Measurements from ENCODE around the gene KCNH3. TPM values are rescaled to one million over a fixed set of nuclear protein-coding genes. Genes with fewer than 3 reads are reported as not detected.
"Not testable (repeated sequence)": the region's sequence is repeated elsewhere in the genome, so short reads cannot be mapped to it uniquely, and the experiment has no call there.

The KCNH3 gene
- total RNA-seq, 1 donor from 2014 or later: 0.97 TPM

DNA sequence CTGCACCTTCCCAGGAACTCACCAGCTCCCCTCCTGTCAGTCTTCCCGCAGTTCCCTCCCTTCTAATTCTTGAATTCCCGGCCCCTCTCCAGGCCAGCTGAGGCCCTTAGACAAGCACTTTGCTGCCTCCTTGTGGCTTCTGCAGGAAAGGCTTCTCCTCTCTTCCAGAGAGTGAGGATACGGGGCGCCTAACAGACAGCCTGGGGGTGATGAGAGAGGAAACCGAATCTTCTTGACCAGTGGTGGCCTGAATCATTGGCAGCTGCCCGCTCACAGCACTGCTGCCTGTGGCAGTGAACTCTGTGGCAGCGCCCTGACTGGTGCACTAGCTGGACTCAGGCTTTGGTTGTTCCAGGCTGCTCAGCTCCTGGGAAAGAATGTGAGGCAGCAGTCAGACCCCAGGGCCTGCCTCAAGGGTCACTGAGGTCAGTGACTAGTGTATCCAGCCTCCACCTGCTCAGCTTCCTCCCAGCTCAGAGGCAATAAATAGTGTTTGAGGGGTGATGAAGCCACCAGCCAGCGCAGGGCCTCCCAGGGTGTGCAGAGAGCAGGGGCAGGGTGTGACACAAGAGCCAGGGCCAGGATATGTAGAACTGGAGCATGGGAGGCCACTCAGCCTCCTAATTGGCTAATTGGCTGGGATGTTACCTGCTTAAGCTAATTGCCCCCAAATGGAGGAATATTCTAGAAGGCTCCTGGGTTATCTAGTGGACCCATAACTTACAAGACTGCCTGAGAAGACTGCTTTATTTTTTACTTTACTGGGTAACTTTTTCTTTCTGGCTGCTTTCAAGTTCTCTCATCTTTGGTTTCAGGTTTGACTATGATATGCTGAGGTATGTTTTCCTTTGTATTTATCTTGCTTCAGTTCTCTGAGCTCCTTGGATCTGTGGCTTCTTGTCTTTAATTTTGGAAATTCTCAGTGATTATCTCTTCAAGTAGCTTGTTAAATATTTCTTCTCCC, 42.0 kb downstream of the KCNH3 start:
- intact Hi-C loops (cut with DNase I): loop anchor here (2.0 to 5.0 kb wide), 2 partner anchors 32 to 214 kb away; partner anchors contain the start of gene SPATS2

DNA sequence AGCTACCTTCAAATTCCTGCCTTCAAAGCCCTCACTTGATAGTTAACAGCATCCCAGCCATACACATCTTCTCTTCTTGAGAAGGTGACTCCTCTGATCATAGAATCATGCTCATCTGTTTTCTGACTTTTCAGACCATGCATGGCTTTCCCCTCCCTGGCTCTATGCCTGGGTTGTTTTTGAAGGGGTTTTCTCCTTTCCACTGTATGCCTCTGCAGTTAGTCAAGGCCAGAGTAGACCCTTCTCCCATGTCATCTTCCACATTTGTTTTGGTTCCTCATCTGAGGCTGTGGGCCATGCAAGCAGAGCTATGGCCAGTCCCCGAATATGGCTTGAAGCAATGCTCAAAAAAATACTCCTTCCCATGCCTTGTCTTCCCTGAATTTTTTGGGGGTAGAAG, 43.4 kb downstream of the KCNH3 start:
- intact Hi-C loops (cut with DNase I): loop anchor here (2.0 to 5.0 kb wide), 2 partner anchors 41 to 215 kb away; partner anchors contain the start of genes PRPF40B and SPATS2
- DNase-seq (ENCODE audit: low spot score): no peak

More for the DNA sequence above, 42.0 kb downstream of the KCNH3 start:
- DNase-seq (ENCODE audit: low spot score): no peak

DNA sequence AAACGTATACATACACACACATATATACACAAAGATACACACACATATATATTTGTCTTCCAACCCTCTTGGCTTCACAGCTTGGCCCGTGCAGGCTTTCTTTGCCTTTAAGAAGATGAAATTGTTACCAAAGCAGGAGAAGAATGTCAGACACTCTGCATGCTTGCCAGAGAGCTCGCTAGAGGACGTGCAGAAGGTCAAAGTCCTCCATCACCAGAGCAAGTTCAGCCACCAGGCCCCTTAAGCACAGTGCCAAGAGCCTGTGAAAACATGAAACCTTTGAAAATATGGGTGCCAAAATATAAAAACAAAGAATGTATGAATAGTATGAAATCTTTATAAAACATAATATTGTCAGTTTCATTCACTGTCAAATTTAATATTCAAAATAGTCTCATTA, 44.0 kb downstream of the KCNH3 start:
- no peak for DNase-seq (ENCODE audit: low spot score)
- intact Hi-C loops (cut with DNase I): loop anchor here (2.0 to 5.0 kb wide), 2 partner anchors 40 to 216 kb away; partner anchors contain the start of genes PRPF40B and SPATS2

- DNase-seq (ENCODE audit: low spot score): no peak
- intact Hi-C loops (cut with DNase I): loop anchor here (2.0 to 5.0 kb wide), 2 partner anchors 39 to 216 kb away; partner anchors contain the start of genes PRPF40B and SPATS2
These were observed 44.7 kb downstream of the KCNH3 start for GRCh38 chr12:49583366-49584094.

GRCh38 chr12:49584591-49584990, 45.8 kb downstream of the KCNH3 start:
- DNase-seq (ENCODE audit: low spot score): no peak
- intact Hi-C loops (cut with DNase I): loop anchor here (5.0 kb wide), 1 partner anchor 217 kb away; the partner anchor contains the start of gene SPATS2

GRCh38 chr12:49585477-49586459, 46.9 kb downstream of the KCNH3 start:
- no peak for DNase-seq (ENCODE audit: low spot score)
- intact Hi-C loops (cut with DNase I): no loop called here

DNA sequence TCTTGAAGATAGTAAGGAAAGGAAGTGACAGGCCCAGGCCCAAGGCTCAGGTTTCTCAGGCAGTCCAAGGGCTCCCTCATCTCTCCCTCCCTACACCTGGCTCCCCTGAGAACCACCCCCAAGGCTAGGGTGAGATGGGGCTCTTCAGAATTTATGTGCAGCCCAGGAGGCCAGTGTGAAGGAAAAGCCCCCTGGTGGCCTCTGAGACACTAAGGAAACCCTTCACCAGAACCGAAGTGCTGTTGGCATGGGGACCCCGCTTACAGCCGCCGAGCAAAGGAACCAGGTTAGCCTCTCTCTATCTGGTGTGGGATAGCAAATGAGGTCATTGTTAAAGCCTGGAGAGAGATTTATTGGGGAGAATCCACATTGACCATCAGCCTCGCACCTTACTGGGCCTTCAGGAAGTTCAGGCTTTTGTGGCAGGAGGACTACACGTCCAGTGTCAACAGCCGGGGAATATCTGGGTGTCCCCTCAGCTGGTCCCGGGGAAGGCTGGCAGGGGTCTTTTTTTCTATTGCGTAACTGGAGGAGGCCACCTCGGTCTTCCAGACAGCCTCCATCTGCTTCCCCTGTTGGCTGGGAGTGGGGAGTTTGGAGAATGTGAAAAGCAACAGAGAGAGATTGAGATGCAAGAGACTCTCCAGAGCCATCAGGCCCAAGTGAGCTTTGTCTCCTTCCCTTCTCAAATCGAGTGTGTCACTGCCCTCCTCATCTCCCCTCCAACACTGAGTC, 48.5 kb downstream of the KCNH3 start:
- intact Hi-C loops (cut with DNase I): no loop called here
- DNase-seq (ENCODE audit: low spot score): no peak

- intact Hi-C loops (cut with DNase I): no loop called here
- no peak for DNase-seq (ENCODE audit: low spot score)
These were observed 49.5 kb downstream of the KCNH3 start for GRCh38 chr12:49588281-49588680.

- DNase-seq (ENCODE audit: low spot score): no peak
- intact Hi-C loops (cut with DNase I): no loop called here
These were observed 50.1 kb downstream of the KCNH3 start for GRCh38 chr12:49588721-49589516.

DNA sequence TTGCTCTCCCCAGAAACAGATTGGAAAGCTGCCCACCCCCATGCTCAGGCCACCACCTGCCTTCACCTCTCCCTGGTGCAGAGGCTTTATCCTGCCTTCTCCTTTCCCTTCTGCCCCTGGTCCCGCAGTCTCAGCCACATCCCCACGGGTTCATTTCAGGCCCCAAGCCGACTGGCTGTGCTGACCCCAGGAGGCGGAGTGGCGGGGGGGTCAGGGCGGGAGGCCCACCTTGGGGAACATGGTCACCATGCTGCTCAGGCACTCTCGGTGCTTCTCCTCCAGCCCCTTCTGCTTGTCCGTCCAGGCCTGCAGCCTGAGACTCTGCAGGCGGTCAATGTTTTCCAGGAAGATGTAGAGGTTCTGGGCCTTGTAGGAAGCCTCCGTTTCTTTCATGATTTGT, 59.7 kb downstream of the KCNH3 start:
- no peak for DNase-seq (ENCODE audit: low spot score)
- intact Hi-C loops (cut with DNase I): no loop called here

GRCh38 chr12:49599961-49600360, 61.1 kb downstream of the KCNH3 start:
- intact Hi-C loops (cut with DNase I): no loop called here
- DNase-seq (ENCODE audit: low spot score): no peak

DNA sequence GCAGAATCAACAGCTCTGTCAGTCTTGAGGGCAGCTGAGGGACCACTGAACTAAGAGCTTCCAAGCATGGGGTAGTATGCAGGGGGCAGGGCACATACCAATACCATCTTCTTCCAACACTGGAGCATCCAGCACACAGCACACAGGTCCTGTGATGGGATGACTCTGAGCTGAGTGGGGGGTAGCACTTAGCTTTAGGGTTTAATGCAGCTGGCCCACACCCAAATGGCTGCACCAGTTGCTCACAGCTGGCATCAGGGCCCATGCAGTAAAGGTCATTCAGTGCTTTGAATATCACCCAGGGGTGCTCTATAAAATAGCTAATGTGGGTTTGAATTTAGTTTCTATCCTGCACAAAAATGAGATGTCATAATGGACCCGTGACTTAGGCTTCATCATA, 64.9 kb downstream of the KCNH3 start:
- DNase-seq (ENCODE audit: low spot score): no peak
- intact Hi-C loops (cut with DNase I): no loop called here

GRCh38 chr12:49604856-49605255, 66.0 kb downstream of the KCNH3 start:
- DNase-seq (ENCODE audit: low spot score): no peak
- intact Hi-C loops (cut with DNase I): no loop called here

DNA sequence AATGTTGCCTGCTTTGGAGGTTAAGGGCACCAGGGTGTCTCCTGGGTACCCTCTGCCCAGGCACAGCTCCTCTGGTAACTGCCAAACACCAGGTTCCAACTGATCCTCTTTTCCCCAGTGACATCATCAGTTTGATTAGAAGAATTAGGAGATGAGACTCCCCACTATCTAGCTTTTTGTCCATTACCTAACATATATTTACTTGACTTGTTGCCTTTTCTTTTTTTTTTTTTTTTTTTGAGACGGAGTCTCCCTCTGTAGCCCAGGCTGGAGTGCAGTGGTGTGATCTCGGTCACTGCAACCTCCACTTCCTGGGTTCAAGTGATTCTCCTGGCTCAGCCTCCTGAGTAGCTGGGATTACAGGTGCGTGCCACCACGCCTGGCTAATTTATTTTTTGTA, 66.7 kb downstream of the KCNH3 start, which contains the start of gene FAM186B:
Gene FAM186B (minus strand): TSS at position 101 of the 400 bp plus-strand sequence. CDS start 162 bp downstream, outside the sequence.
- DNase-seq (ENCODE audit: low spot score); intact Hi-C loops (cut with DNase I): not testable (repeated sequence)
